T-helper 1 cell treated with Interleukin-12 subunit alpha and Interleukin-12 subunit beta and Interleukin-4 antibody, amounts not matched to agents 30 μg/mL and 1 μg/mL, for 36 hours (primary cell): ENCODE results near the gene WDR53.
"Not testable (repeated sequence)": the region's sequence is repeated elsewhere in the genome, so short reads cannot be mapped to it uniquely, and the experiment has no call there.

ENCODE experiments used
- H3K27ac Mint-ChIP-seq: one replicate; pipeline ENCODE4 v1.8.0; 2021; ENCODE audit warnings: mild to moderate bottlenecking, mixed read lengths
- H3K27me3 Mint-ChIP-seq: one replicate; pipeline ENCODE4 v1.8.0; 2021; ENCODE audit warnings: low read depth, mixed read lengths
- H3K36me3 Mint-ChIP-seq: one replicate; pipeline ENCODE4 v1.8.0; 2021; ENCODE audit warnings: low read depth, mixed read lengths
- H3K4me1 Mint-ChIP-seq: one replicate; pipeline ENCODE4 v1.8.0; 2021; ENCODE audit warnings: low read depth, mixed read lengths
- H3K4me3 Mint-ChIP-seq: one replicate; pipeline ENCODE4 v1.8.0; 2021; ENCODE audit warnings: mild to moderate bottlenecking, moderate library complexity, mixed read lengths
- H3K9me3 Mint-ChIP-seq: one replicate; pipeline ENCODE4 v1.8.0; 2021; ENCODE audit warnings: mixed read lengths

Gene WDR53

DNA sequence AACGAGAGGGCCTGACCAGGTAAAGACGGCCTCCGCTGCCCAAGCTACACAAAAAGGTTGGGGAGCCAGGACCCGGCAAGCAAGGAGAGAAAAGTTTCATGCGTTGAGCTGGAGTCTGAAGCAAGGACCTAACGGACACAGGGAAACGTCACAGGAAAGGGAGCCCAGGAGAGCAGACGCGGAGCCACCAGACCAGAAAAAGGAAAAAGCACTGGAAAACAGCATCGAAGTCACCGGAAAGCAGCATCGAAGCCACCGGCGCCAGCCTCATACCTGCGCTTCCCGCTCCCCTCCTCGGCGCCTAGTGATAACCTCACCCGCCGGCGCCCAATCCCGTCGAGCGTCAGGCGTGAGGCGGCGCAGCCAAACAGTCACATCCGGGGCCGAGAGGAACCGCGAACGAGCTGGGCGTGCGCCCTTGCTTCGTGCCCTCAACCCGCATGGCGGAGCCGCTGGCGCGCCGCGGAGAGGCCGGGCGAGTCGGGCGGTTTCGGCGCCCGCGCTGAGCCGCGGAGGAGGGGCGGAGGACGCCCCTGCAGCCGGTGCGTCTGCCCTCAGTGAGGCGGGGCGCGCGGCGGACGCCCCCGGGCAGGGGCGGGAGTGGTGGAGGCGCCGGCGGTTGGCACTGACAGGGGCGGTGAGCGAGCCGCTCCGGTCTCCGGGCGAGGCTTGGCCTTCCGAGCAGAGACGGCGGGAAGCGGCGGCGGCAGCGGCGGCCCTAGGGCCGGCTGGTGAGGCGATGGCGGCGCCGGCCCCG is at the start of gene WDR53, which contains the start of gene FBXO45:
Gene WDR53 (minus strand): TSS at position 309 of the 757 bp plus-strand sequence. CDS start 7,079 bp downstream, outside the sequence.
Gene FBXO45 (plus strand): TSS at position 415 of the 757 bp plus-strand sequence. CDS start 325 bp downstream, at position 740.
- H3K36me3 Mint-ChIP-seq: peaks cover 6% of the 10 kb centered on the region
- no peaks in the 10 kb centered on the region for H3K27me3 Mint-ChIP-seq
- H3K4me1 Mint-ChIP-seq: peaks cover 32% of the 10 kb centered on the region
- H3K27ac Mint-ChIP-seq: peak within 1 kb of the TSS; percentile 95
- H3K9me3 Mint-ChIP-seq: no peaks in the 10 kb centered on the region
- peak within 1 kb of the TSS; percentile 98 for H3K4me3 Mint-ChIP-seq

DNA sequence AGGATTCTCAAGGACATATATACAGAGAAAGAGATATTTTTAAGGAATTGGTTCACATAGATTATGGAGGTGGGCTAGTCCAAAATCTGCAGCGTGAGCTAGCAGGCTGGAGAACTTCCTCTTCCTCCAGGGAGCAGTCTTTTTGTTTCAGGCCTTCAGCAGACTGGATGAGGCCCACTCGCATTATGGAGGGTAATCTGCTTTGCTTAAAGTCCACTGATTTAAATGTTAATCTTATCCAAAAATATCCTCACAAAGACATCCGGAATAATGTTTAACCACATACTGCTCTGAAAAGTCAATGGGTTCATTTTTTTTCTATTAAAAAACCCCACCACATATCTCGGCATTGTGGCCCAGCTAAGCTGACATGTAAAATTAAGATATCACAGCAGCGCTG is 48.9 kb upstream of the WDR53 start:
- H3K4me3 Mint-ChIP-seq: no peak overlapping the region
- no peaks in the 10 kb centered on the region for H3K36me3 Mint-ChIP-seq
- H3K27ac Mint-ChIP-seq: no peak overlapping the region
- H3K9me3 Mint-ChIP-seq: no peaks in the 10 kb centered on the region
- peaks cover 11% of the 10 kb centered on the region for H3K4me1 Mint-ChIP-seq
- H3K27me3 Mint-ChIP-seq: no peaks in the 10 kb centered on the region

DNA sequence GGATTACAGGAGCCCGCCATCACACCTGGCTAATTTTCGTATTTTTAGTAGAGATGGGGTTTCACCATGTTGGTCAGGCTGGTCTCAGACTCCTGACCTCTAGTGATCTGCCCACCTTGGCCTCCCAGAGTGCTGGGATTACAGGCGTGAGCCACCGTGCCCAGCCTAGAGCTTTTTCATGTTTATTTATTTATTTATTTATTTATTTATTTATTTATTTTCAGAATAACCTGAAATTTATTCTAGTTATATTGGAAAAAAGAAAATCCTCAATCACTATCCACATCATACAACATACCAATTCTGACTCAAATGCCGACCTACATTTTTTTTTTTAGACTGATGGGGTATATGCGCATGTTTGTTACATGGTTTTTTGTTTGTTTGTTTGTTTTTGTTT is 46.9 kb upstream of the WDR53 start:
- H3K4me3 Mint-ChIP-seq, H3K9me3 Mint-ChIP-seq, H3K36me3 Mint-ChIP-seq, H3K27me3 Mint-ChIP-seq, H3K27ac Mint-ChIP-seq: not testable (repeated sequence)
- peaks cover 20% of the 10 kb centered on the region for H3K4me1 Mint-ChIP-seq

DNA sequence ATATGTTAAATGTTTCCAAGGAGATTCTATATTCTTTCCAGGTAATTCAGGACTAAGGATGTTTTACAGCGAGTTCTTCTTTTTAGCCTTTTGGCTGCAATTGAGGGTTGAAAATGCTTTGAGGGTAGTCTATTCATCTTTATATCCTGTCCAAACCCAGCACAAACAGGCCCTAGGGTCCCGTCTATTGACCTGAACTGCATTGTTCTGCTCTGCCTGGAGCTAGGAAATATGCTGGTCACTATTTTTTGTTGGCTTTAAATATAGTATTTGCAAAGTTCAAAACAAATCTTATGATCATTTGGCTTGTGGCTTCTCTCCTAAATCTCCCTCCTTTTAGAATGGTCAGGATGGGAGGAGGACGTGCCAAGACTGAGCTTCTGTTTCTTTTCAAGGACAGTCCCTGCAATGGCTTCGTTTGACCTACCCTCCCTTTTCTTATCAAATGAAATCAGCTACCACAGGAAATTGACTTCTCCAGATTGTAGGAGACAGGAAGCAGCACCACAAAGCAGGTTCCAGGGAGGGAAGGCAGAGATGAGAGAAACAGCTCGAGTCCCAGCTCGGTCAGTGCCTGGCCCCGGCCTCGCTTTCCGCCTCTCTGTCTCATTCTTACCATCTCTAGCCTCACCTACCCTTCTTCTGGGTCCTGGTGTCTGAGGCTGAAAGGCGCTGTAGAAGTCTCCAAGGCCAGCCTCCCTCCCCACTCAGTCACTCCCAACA is 43.6 kb upstream of the WDR53 start:
- H3K36me3 Mint-ChIP-seq: no peaks in the 10 kb centered on the region
- peaks cover 29% of the 10 kb centered on the region for H3K4me1 Mint-ChIP-seq
- H3K27me3 Mint-ChIP-seq: no peaks in the 10 kb centered on the region
- H3K9me3 Mint-ChIP-seq: no peaks in the 10 kb centered on the region
- H3K27ac Mint-ChIP-seq: peak overlapping the region; percentile 72
- peak overlapping the region; percentile 58 for H3K4me3 Mint-ChIP-seq

DNA sequence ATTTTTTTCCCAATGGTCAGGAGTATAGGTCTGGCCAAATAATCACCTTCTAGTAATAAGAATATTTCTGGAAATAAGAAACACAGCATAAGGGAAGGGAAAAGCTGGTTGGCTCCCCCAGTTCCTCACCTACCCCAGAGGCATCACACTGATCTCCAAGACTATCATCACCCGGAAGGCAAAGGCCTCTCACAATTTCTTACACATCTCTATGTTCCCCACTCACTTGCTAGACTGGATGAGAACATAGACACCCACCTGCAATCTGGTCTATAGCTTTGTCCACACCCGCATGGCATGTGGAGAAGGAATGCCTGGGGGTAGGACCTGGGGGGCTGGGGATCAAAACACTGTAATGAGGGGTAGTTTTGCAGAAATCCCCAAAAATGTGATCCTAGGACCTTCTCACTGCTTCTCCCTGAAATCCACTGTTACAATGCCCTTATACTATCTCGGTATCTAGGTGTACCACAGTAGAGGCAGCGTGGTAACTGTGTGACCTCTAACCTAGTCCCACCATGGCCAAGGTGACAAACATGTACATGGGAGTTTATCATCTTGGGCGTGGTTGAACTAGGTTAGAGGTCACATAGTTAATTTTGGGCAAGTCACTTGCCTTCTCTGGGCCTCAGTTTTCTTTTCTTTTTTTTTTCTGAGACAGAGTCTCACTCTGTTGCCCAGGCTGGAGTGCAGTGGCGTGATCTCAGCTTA is 41.6 kb upstream of the WDR53 start:
- H3K4me1 Mint-ChIP-seq: peaks cover 33% of the 10 kb centered on the region
- H3K36me3 Mint-ChIP-seq: no peaks in the 10 kb centered on the region
- peak overlapping the region; percentile 71 for H3K27ac Mint-ChIP-seq
- no peaks in the 10 kb centered on the region for H3K27me3 Mint-ChIP-seq
- peak overlapping the region; percentile 27 for H3K4me3 Mint-ChIP-seq
- no peaks in the 10 kb centered on the region for H3K9me3 Mint-ChIP-seq

DNA sequence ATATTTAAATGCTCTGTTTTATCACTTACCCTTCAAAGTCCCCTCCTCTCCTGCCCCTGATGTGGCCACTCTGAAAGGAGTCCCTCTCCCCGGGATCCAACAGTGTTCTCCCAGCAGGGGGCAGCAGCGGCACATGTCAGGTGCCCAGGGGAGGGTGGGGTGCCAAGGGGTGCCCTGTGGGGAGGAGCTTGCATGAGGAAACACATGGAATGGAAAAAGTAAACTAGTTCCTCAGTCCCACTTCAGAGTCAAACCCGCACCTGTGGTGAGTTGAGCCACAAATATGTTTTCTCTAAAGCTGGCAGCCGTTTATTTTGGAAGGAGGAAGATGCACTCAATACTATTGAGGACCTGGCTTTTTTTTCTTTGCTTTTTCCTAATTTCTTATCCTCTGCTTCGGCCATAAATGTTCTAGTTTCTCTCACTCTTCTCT is 41.0 kb upstream of the WDR53 start:
- peaks cover 4% of the 10 kb centered on the region for H3K27me3 Mint-ChIP-seq
- no peaks in the 10 kb centered on the region for H3K9me3 Mint-ChIP-seq
- no peaks in the 10 kb centered on the region for H3K36me3 Mint-ChIP-seq
- H3K4me1 Mint-ChIP-seq: peaks cover 37% of the 10 kb centered on the region
- peak overlapping the region; percentile 27 for H3K4me3 Mint-ChIP-seq
- peak overlapping the region; percentile 71 for H3K27ac Mint-ChIP-seq

DNA sequence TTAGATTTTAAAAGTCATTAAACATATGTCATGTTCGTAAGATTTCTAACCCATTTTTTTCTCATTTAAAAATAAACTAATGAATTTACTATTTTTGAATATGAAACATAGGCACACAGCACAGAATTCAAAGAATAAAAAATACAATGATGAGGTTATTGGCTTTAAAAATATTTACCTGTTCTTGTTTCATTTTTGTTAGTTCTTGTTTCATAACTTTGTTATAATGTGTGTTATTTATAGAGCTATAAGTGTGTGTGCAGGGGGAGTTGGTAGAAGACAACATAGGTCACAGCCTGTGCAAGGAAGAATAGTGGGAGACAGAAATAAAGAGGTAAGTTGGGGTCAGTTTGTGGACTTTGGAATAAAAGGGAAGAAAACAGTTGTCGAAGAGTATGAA is 40.3 kb upstream of the WDR53 start:
- Mint-ChIP-seq H3K9me3 (no peaks in the 10 kb centered on the region), H3K4me3 (no peak overlapping the region), H3K27ac (no peak overlapping the region), H3K36me3 (no peaks in the 10 kb centered on the region), H3K27me3 (peaks cover 4% of the 10 kb centered on the region), H3K4me1 (peaks cover 39% of the 10 kb centered on the region)

DNA sequence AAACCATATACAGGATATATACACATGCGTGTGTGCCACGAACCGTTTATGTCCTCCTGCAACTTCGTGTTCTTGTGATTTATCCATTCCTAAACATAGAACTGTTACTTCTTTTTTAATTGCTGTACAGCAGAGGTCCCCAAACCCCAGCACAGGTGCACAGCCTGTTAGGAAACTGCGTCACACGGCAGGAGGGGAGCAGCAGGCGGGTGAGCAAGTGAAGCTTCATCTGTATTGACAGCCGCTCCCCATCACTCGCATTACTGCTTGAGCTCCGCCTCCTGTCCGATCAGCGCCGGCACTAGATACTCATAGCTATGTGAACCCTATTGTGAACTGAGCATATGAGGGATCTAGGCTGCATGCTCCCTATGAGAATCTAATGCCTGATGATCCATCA is 36.2 kb upstream of the WDR53 start:
- Mint-ChIP-seq H3K4me3 (peak overlapping the region; percentile 25), H3K36me3 (no peaks in the 10 kb centered on the region), H3K27me3 (peaks cover 4% of the 10 kb centered on the region), H3K4me1 (peaks cover 16% of the 10 kb centered on the region), H3K9me3 (no peaks in the 10 kb centered on the region), H3K27ac (no peak overlapping the region)

DNA sequence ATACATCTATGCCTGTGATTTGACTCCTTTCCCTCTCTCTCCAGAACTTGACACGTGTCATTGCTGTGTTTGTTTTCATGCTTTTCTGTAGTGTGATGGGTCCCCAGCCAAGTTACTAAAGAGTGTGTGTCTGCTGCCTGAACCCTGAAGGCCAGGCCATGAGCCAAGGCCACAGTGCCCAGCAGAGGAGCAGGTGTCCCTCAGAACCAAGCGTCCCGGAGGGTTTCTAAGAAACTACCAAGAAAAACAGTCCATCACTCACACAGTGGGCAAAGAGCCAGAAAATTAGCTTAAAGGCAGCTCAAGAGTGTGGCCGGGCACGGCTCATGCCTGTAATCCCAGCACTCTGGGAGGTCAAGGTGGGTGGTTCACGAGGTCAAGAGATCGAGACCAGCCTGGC is 35.3 kb upstream of the WDR53 start:
- peaks cover 4% of the 10 kb centered on the region for H3K27me3 Mint-ChIP-seq
- H3K4me1 Mint-ChIP-seq: peaks cover 10% of the 10 kb centered on the region
- H3K9me3 Mint-ChIP-seq: no peaks in the 10 kb centered on the region
- H3K4me3 Mint-ChIP-seq: no peak overlapping the region
- H3K27ac Mint-ChIP-seq: no peak overlapping the region
- H3K36me3 Mint-ChIP-seq: no peaks in the 10 kb centered on the region

DNA sequence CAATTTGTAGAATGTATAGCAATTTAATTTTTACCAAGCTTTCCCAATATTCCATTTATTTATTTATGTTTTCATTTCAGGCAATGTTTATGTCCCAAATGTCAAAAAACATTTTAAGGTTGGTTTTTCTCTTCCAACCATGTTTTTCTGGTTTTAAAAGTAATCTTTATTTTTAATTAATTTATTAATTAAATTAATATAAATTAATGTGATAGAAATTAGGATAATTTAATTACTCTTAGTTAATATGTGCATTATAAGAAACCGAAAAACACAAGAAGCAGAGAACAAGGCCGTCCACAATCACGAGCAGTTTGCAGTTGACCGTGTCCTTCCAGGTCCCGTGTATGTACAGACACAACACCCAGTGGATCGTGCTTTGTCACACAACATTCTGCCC is 34.3 kb upstream of the WDR53 start:
- Mint-ChIP-seq H3K27ac (no peak overlapping the region), H3K4me3 (no peak overlapping the region), H3K36me3 (no peaks in the 10 kb centered on the region), H3K9me3 (no peaks in the 10 kb centered on the region), H3K4me1 (peaks cover 20% of the 10 kb centered on the region), H3K27me3 (peaks cover 11% of the 10 kb centered on the region)

DNA sequence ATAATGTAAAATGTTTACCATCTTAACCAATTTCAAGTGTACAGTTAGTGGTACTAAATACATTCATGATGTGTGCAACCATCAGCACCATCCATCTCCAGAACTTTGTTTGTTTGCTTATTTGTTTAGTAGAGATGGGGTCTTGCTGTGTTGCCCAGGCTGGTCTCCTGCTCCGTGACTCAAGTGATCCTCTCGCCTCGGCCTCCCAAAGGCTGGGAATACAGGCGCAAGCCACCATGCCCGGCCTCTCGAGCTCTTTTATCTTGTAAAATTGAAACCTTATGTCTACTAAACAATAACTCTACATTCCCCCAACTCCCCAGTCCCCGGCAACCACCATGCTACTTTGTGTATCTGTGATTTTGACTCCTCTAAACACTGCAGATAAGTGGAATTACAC is 32.0 kb upstream of the WDR53 start:
- H3K4me1 Mint-ChIP-seq: peaks cover 20% of the 10 kb centered on the region
- no peaks in the 10 kb centered on the region for H3K36me3 Mint-ChIP-seq
- no peak overlapping the region for H3K4me3 Mint-ChIP-seq
- H3K27me3 Mint-ChIP-seq: peaks cover 26% of the 10 kb centered on the region
- no peak overlapping the region for H3K27ac Mint-ChIP-seq
- H3K9me3 Mint-ChIP-seq: no peaks in the 10 kb centered on the region

DNA sequence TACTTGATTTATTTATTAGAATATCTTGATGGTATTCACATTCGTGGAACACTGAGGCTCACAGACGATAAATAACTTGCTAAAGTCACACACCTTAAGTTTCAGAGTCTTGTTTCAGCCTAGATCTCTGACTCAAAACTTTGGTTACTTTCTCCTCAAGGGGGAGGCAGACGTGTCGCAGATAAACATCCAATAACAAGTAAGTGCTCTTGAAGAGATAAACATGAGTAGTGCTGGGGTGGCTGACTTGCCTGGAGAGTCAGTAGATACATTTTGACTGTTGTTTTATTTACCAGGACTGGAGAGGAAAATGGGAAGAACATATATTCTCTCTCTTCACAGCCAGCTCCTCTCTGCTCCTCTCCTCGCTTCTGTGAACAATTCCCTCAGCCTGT is 31.4 kb upstream of the WDR53 start:
- Mint-ChIP-seq H3K36me3 (no peaks in the 10 kb centered on the region), H3K27me3 (peaks cover 25% of the 10 kb centered on the region), H3K4me3 (no peak overlapping the region), H3K27ac (no peak overlapping the region), H3K4me1 (peaks cover 15% of the 10 kb centered on the region), H3K9me3 (no peaks in the 10 kb centered on the region)

DNA sequence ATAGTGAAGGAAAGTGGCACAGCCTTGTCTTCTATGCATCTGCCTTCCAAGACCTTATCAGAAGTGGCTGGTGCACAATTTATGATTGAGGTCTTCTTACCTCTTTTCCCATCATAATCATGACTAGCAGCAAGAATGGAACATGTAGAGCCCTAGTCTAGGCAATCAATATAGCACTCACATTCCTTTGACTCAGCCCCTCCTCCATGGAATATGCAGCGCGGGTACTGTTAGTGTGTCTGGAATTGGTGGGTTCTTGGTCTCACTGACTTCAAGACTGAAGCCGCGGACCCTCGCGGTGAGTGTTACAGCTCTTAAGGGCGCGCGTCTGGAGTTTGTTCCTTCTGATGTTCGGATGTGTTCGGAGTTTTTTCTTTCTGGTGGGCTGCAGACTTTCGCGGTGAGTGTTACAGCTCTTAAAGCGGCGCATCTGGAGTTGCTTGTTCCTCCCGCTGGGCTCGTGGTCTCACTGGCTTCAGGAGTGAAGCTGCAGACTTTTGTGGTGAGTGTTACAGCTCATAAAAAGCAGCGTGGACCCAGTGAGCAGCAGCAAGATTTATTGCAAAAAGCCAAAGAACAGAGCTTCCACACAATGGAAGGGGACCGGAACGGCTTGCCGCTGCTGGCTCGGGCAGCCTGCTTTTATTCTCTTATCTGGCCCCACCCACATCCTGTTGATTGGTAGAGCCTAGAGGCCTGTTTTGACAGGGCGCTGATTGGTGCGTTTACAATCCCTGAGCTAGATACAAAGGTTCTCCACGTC is 29.8 kb upstream of the WDR53 start:
- not testable (repeated sequence) for H3K36me3 Mint-ChIP-seq, H3K9me3 Mint-ChIP-seq, H3K27ac Mint-ChIP-seq
- Mint-ChIP-seq H3K27me3 (peaks cover 22% of the 10 kb centered on the region), H3K4me1 (peaks cover 10% of the 10 kb centered on the region), H3K4me3 (peak overlapping the region; percentile 80)

DNA sequence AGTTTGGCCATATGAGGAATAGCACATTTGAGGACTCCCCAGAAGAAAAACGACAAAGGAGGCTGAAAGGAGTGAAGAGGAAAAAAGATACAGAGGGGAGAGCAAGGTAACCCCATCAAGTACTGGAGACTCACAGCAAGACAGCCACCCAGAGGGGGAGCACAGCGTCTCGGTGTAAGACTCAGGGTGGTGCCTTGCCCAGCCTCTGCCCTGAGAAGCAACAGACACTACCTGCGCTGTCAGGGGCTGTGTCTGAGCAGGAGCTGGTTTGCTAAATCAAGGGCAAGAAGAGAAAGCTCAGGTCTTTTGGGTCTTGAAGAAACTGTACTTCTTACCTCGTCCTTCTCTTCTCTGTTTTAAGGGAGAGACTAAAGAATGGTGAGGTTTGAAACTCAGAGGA is 28.0 kb upstream of the WDR53 start:
- no peak overlapping the region for H3K4me3 Mint-ChIP-seq
- no peaks in the 10 kb centered on the region for H3K36me3 Mint-ChIP-seq
- H3K27ac Mint-ChIP-seq: no peak overlapping the region

More for the DNA sequence above, 28.0 kb upstream of the WDR53 start:
- Mint-ChIP-seq H3K27me3 (peaks cover 22% of the 10 kb centered on the region), H3K4me1 (peaks cover 10% of the 10 kb centered on the region), H3K9me3 (no peaks in the 10 kb centered on the region)
